WTC11 (cell line): Measurements from ENCODE around the gene CBY3.

Experiments
- CBFB ChIP-seq: sonication (generic); formaldehyde crosslinking; IDR thresholded peaks from 2 replicates; pipeline ENCODE4 v1.8.1; 2022; ENCODE audit warnings: mild to moderate bottlenecking, low read depth, missing genetic modification reagents
- CREB1 ChIP-seq: sonication (generic); formaldehyde crosslinking; IDR thresholded peaks from 2 replicates; pipeline ENCODE4 v1.8.0; 2023; ENCODE audit warnings: mild to moderate bottlenecking, missing genetic modification reagents
- FOXP1 ChIP-seq: sonication (generic); formaldehyde crosslinking; IDR thresholded peaks from 2 replicates; pipeline ENCODE4 v1.8.0; 2022; ENCODE audit warnings: missing genetic modification reagents, mild to moderate bottlenecking, moderate library complexity, borderline replicate concordance
- NFE2L1 ChIP-seq: sonication (generic); formaldehyde crosslinking; IDR thresholded peaks from 2 replicates; pipeline ENCODE4 v1.8.1; 2023; ENCODE audit warnings: missing genetic modification reagents
- NR2C2 ChIP-seq: sonication (generic); formaldehyde crosslinking; IDR thresholded peaks from 2 replicates; pipeline ENCODE4 v1.8.0; 2022; ENCODE audit warnings: mild to moderate bottlenecking, missing genetic modification reagents
- RELA ChIP-seq: sonication (generic); formaldehyde crosslinking; IDR thresholded peaks from 2 replicates; pipeline ENCODE4 v1.8.1; 2022; ENCODE audit warnings: missing genetic modification reagents, mild to moderate bottlenecking, borderline replicate concordance
- SMAD3 ChIP-seq: sonication (generic); formaldehyde crosslinking; IDR thresholded peaks from 2 replicates; pipeline ENCODE4 v1.8.0; 2022; ENCODE audit warnings: missing genetic modification reagents, mild to moderate bottlenecking, borderline replicate concordance
- TEAD4 ChIP-seq: sonication (generic); formaldehyde crosslinking; IDR thresholded peaks from 2 replicates; pipeline ENCODE4 v1.8.0; 2022; ENCODE audit warnings: mild to moderate bottlenecking, missing genetic modification reagents
- ZNF396 ChIP-seq: fragments of 250-450 bp; sonication (Bioruptor Pico); IDR thresholded peaks from 2 replicates; pipeline ENCODE4 v1.8.0; 2021; ENCODE audit warnings: mild to moderate bottlenecking, moderate library complexity, borderline replicate concordance
- TF ChIP-seq, protein P1 (sequence below): fragments of 200-600 bp; IDR thresholded peaks from 2 replicates; pipeline ENCODE4 v1.8.0; 2022; ENCODE audit warnings: antibody characterized with exemption
- TF ChIP-seq, protein P2 (sequence below): sonication (generic); formaldehyde crosslinking; IDR thresholded peaks from 2 replicates; pipeline ENCODE4 v1.8.1; 2023; ENCODE audit warnings: mild to moderate bottlenecking, missing genetic modification reagents
- TF ChIP-seq, protein P3 (sequence below): sonication (generic); formaldehyde crosslinking; IDR thresholded peaks from 2 replicates; pipeline ENCODE4 v1.8.1; 2022; ENCODE audit warnings: low read depth, mild to moderate bottlenecking, moderate library complexity, missing genetic modification reagents, borderline replicate concordance
- TF ChIP-seq, protein P4 (sequence below): sonication (generic); formaldehyde crosslinking; IDR thresholded peaks from 2 replicates; pipeline ENCODE4 v1.8.0; 2022; ENCODE audit warnings: mild to moderate bottlenecking, missing genetic modification reagents

DNA sequence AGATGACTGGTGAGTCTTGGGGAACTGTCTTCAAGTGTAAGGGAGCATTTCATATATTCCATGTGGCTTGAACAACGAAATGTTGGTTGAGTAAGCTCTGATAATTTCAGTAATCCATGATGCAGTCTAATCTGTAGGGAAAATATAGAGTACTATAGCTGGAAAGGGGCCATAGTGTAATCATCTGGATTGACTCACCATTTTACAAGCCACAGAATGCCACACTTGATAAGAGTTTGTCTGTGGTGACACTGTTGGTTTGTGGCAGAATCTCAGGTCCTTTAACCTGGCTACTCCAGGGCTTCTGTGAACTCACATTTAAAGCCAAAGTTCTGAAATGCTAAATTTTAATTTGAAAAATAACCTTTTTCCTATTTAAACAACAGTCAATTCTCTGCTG lies 35.5 kb upstream of the CBY3 start:
- TF ChIP-seq, protein P1, sequence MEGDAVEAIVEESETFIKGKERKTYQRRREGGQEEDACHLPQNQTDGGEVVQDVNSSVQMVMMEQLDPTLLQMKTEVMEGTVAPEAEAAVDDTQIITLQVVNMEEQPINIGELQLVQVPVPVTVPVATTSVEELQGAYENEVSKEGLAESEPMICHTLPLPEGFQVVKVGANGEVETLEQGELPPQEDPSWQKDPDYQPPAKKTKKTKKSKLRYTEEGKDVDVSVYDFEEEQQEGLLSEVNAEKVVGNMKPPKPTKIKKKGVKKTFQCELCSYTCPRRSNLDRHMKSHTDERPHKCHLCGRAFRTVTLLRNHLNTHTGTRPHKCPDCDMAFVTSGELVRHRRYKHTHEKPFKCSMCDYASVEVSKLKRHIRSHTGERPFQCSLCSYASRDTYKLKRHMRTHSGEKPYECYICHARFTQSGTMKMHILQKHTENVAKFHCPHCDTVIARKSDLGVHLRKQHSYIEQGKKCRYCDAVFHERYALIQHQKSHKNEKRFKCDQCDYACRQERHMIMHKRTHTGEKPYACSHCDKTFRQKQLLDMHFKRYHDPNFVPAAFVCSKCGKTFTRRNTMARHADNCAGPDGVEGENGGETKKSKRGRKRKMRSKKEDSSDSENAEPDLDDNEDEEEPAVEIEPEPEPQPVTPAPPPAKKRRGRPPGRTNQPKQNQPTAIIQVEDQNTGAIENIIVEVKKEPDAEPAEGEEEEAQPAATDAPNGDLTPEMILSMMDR, result no peak
- TF ChIP-seq NR2C2 (CRISPR knock-in tag), result no peak
- no peak for TF ChIP-seq TEAD4 (CRISPR knock-in tag)
- TF ChIP-seq, protein P2, sequence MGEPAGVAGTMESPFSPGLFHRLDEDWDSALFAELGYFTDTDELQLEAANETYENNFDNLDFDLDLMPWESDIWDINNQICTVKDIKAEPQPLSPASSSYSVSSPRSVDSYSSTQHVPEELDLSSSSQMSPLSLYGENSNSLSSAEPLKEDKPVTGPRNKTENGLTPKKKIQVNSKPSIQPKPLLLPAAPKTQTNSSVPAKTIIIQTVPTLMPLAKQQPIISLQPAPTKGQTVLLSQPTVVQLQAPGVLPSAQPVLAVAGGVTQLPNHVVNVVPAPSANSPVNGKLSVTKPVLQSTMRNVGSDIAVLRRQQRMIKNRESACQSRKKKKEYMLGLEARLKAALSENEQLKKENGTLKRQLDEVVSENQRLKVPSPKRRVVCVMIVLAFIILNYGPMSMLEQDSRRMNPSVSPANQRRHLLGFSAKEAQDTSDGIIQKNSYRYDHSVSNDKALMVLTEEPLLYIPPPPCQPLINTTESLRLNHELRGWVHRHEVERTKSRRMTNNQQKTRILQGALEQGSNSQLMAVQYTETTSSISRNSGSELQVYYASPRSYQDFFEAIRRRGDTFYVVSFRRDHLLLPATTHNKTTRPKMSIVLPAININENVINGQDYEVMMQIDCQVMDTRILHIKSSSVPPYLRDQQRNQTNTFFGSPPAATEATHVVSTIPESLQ (CRISPR knock-in tag), result no peak
- TF ChIP-seq, protein P3, sequence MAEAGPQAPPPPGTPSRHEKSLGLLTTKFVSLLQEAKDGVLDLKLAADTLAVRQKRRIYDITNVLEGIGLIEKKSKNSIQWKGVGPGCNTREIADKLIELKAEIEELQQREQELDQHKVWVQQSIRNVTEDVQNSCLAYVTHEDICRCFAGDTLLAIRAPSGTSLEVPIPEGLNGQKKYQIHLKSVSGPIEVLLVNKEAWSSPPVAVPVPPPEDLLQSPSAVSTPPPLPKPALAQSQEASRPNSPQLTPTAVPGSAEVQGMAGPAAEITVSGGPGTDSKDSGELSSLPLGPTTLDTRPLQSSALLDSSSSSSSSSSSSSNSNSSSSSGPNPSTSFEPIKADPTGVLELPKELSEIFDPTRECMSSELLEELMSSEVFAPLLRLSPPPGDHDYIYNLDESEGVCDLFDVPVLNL (CRISPR knock-in tag), result no peak
- TF ChIP-seq CBFB (CRISPR knock-in tag), result no peak
- TF ChIP-seq, protein P4, sequence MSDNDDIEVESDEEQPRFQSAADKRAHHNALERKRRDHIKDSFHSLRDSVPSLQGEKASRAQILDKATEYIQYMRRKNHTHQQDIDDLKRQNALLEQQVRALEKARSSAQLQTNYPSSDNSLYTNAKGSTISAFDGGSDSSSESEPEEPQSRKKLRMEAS (CRISPR knock-in tag), result no peak
- no peak for TF ChIP-seq RELA (CRISPR knock-in tag)
- no peak for TF ChIP-seq ZNF396
- TF ChIP-seq NFE2L1, result no peak
- TF ChIP-seq SMAD3 (CRISPR knock-in tag), result no peak
- TF ChIP-seq CREB1 (CRISPR knock-in tag), result no peak
- TF ChIP-seq FOXP1, result no peak
